Type B pancreatic cell (in vitro differentiated cells): ENCODE results near the gene GABRB3. TPM values are rescaled to one million over a fixed set of nuclear protein-coding genes. Genes with fewer than 3 reads are reported as not detected.

ENCODE experiments used
- DNase-seq: peaks from one replicate; pipeline ENCODE4 v3.0.0; 2021; ENCODE audit warnings: mixed read lengths; ENCODE audit not compliant: unreplicated experiment; ENCODE audit errors: extremely low spot score
- H3K27ac Mint-ChIP-seq: 2 replicates; pipeline ENCODE4 v1.8.0; 2021; ENCODE audit warnings: mild to moderate bottlenecking, mixed read lengths
- H3K27me3 Mint-ChIP-seq: 2 replicates; pipeline ENCODE4 v1.8.0; 2021; ENCODE audit warnings: mixed read lengths
- H3K36me3 Mint-ChIP-seq: 2 replicates; pipeline ENCODE4 v1.8.0; 2021; ENCODE audit warnings: mixed read lengths
- H3K4me1 Mint-ChIP-seq: one replicate; pipeline ENCODE4 v1.8.0; 2021; ENCODE audit warnings: mixed read lengths; ENCODE audit not compliant: unreplicated experiment
- H3K4me3 Mint-ChIP-seq: 2 replicates; pipeline ENCODE4 v1.8.0; 2021; ENCODE audit warnings: mild to moderate bottlenecking, mixed read lengths
- H3K9me3 Mint-ChIP-seq: 2 replicates; pipeline ENCODE4 v1.8.0; 2021; ENCODE audit warnings: mixed read lengths
- CTCF ChIP-seq: fragments of 200-600 bp; sonication (generic); conservative IDR thresholded peaks from 2 replicates; pipeline ENCODE4 v1.5.0; 2021; ENCODE audit warnings: antibody characterized with exemption, mild to moderate bottlenecking
- total RNA-seq: library from RNA; stranded (reverse); gene quantifications from 2 replicates; pipeline ENCODE4 v1.2.1, GENCODE V29; 2021; ENCODE audit warnings: low replicate concordance

The GABRB3 gene
- total RNA-seq, 1 donor from 2014 or later = 28.5 TPM

- no peak overlapping the region for H3K4me3 Mint-ChIP-seq
- no peak overlapping the region for H3K27ac Mint-ChIP-seq
- no peaks in the 10 kb centered on the region for H3K4me1 Mint-ChIP-seq
- H3K36me3 Mint-ChIP-seq = no peaks in the 10 kb centered on the region
- no peak for DNase-seq
- H3K27me3 Mint-ChIP-seq = no peaks in the 10 kb centered on the region
- TF ChIP-seq CTCF = no peak
- no peaks in the 10 kb centered on the region for H3K9me3 Mint-ChIP-seq
Measured at GRCh38 chr15:26521130-26521529, 251.7 kb downstream of the GABRB3 start.

- Mint-ChIP-seq H3K4me3 (no peak overlapping the region), H3K27ac (no peak overlapping the region), H3K4me1 (no peaks in the 10 kb centered on the region), H3K9me3 (no peaks in the 10 kb centered on the region), H3K36me3 (no peaks in the 10 kb centered on the region), H3K27me3 (no peaks in the 10 kb centered on the region)
- DNase-seq = no peak
- TF ChIP-seq CTCF = no peak
Measured at GRCh38 chr15:26518885-26519284, 254.0 kb downstream of the GABRB3 start.

- Mint-ChIP-seq H3K36me3 (no peaks in the 10 kb centered on the region), H3K4me3 (no peak overlapping the region), H3K9me3 (no peaks in the 10 kb centered on the region), H3K27ac (no peak overlapping the region), H3K27me3 (no peaks in the 10 kb centered on the region), H3K4me1 (no peaks in the 10 kb centered on the region)
- no peak for TF ChIP-seq CTCF
- no peak for DNase-seq
Measured at GRCh38 chr15:26516102-26516980, 256.5 kb downstream of the GABRB3 start.

GRCh38 chr15:26504009-26504408 is 268.9 kb downstream of the GABRB3 start:
- no peak overlapping the region for H3K27ac Mint-ChIP-seq
- no peak for TF ChIP-seq CTCF
- no peaks in the 10 kb centered on the region for H3K9me3 Mint-ChIP-seq

More at GRCh38 chr15:26504009-26504408, 268.9 kb downstream of the GABRB3 start:
- no peak for DNase-seq
- H3K27me3 Mint-ChIP-seq = no peaks in the 10 kb centered on the region
- H3K4me3 Mint-ChIP-seq = no peak overlapping the region
- H3K4me1 Mint-ChIP-seq = no peaks in the 10 kb centered on the region
- H3K36me3 Mint-ChIP-seq = no peaks in the 10 kb centered on the region

Other genes starting within 250 kb of the GABRB3 start
- 0.67 and 3.1 TPM in 2 replicates for gene GABRA5, start 94.0 kb upstream of the GABRB3 start, total RNA-seq
- gene GABRG3, start 198.1 kb upstream of the GABRB3 start, total RNA-seq = 2.0 and 2.6 TPM in 2 replicates